KMS-11 (cell line): ENCODE measurements around the gene NOD2.

ENCODE experiments used
- H2AFZ ChIP-seq: fragments of 200-600 bp; sonication (generic); 2 replicates; pipeline ENCODE4 v1.6.1; 2016; ENCODE audit warnings: antibody characterized with exemption, mixed run types, low read depth
- H3K27ac ChIP-seq: fragments of 200-600 bp; sonication (generic); 2 replicates; pipeline ENCODE4 v1.6.1; 2016; ENCODE audit warnings: mild to moderate bottlenecking, mixed run types
- H3K27me3 ChIP-seq: fragments of 200-600 bp; sonication (generic); 2 replicates; pipeline ENCODE4 v1.6.1; 2017; ENCODE audit warnings: mild to moderate bottlenecking, low read depth, mixed run types, moderate library complexity; ENCODE audit not compliant: insufficient read depth
- H3K36me3 ChIP-seq: fragments of 200-600 bp; sonication (generic); 2 replicates; pipeline ENCODE4 v1.6.1; 2017; ENCODE audit warnings: mild to moderate bottlenecking, mixed run types; ENCODE audit not compliant: insufficient read depth
- H3K4me1 ChIP-seq: fragments of 200-600 bp; sonication (generic); 2 replicates; pipeline ENCODE4 v1.6.1; 2016; ENCODE audit warnings: mild to moderate bottlenecking, low read depth, mixed run types; ENCODE audit not compliant: poor library complexity, severe bottlenecking
- H3K4me2 ChIP-seq: fragments of 200-600 bp; sonication (generic); 2 replicates; pipeline ENCODE4 v1.7.0; 2016; ENCODE audit warnings: mild to moderate bottlenecking, mixed run types
- H3K4me3 ChIP-seq: fragments of 200-600 bp; sonication (generic); IDR thresholded peaks from 2 replicates; pipeline ENCODE4 v1.6.1; 2017; ENCODE audit warnings: low read depth, low read length, mixed read lengths; ENCODE audit not compliant: insufficient read depth
- H3K79me2 ChIP-seq: fragments of 200-600 bp; sonication (generic); 2 replicates; pipeline ENCODE4 v1.6.1; 2016; ENCODE audit warnings: low read depth, mixed run types; ENCODE audit not compliant: insufficient read depth
- H3K9ac ChIP-seq: fragments of 200-600 bp; sonication (generic); 2 replicates; pipeline ENCODE4 v1.6.1; 2016; ENCODE audit warnings: mild to moderate bottlenecking, mixed run types
- H4K20me1 ChIP-seq: fragments of 200-600 bp; sonication (generic); 2 replicates; pipeline ENCODE4 v1.6.1; 2016; ENCODE audit warnings: mild to moderate bottlenecking, mixed run types; ENCODE audit not compliant: insufficient read depth
- CTCF ChIP-seq: fragments of 200-600 bp; sonication (generic); conservative IDR thresholded peaks from 2 replicates; pipeline ENCODE4 v1.6.1; 2017; ENCODE audit warnings: low read depth, mild to moderate bottlenecking, antibody characterized with exemption, low read length, moderate library complexity, mixed read lengths

Gene NOD2

GRCh38 chr16:50706250-50706649, 12.8 kb downstream of the NOD2 start:
- Histone ChIP-seq H3K9ac (no peak overlapping the region), H3K36me3 (no peaks in the 10 kb centered on the region), H3K4me1 (no peaks in the 10 kb centered on the region), H3K79me2 (no peaks in the 10 kb centered on the region), H4K20me1 (no peaks in the 10 kb centered on the region), H2AFZ (no peak overlapping the region), H3K4me3 (no peak overlapping the region), H3K27me3 (no peaks in the 10 kb centered on the region), H3K4me2 (no peak overlapping the region), H3K27ac (no peak overlapping the region)
- TF ChIP-seq CTCF: no peak

GRCh38 chr16:50708373-50709060, 15.1 kb downstream of the NOD2 start:
- no peak overlapping the region for H3K4me3 ChIP-seq

GRCh38 chr16:50709061-50709684, 15.8 kb downstream of the NOD2 start:
- Histone ChIP-seq H2AFZ (no peak overlapping the region), H3K9ac (no peak overlapping the region), H3K36me3 (no peaks in the 10 kb centered on the region), H3K27me3 (no peaks in the 10 kb centered on the region), H3K4me1 (no peaks in the 10 kb centered on the region), H3K27ac (no peak overlapping the region), H3K4me2 (no peak overlapping the region), H3K79me2 (no peaks in the 10 kb centered on the region), H4K20me1 (no peaks in the 10 kb centered on the region), H3K4me3 (no peak overlapping the region)
- no peak for TF ChIP-seq CTCF

More at GRCh38 chr16:50708373-50709060, 15.1 kb downstream of the NOD2 start:
- H3K4me2 ChIP-seq: no peak overlapping the region
- H3K4me1 ChIP-seq: no peaks in the 10 kb centered on the region
- H4K20me1 ChIP-seq: no peaks in the 10 kb centered on the region
- no peaks in the 10 kb centered on the region for H3K27me3 ChIP-seq
- H3K36me3 ChIP-seq: no peaks in the 10 kb centered on the region
- no peak overlapping the region for H3K27ac ChIP-seq
- no peak overlapping the region for H2AFZ ChIP-seq
- no peak overlapping the region for H3K9ac ChIP-seq
- TF ChIP-seq CTCF: no peak
- H3K79me2 ChIP-seq: no peaks in the 10 kb centered on the region

GRCh38 chr16:50709980-50710379, 16.6 kb downstream of the NOD2 start:
- Histone ChIP-seq H3K4me1 (no peaks in the 10 kb centered on the region), H3K27ac (no peak overlapping the region), H3K4me3 (no peak overlapping the region), H3K79me2 (no peaks in the 10 kb centered on the region), H3K27me3 (no peaks in the 10 kb centered on the region), H3K36me3 (no peaks in the 10 kb centered on the region), H3K9ac (no peak overlapping the region), H2AFZ (no peak overlapping the region), H3K4me2 (no peak overlapping the region), H4K20me1 (no peaks in the 10 kb centered on the region)
- TF ChIP-seq CTCF: no peak
